GM20431 (cell line): ENCODE measurements around the gene GRIP1.
"Not testable (repeated sequence)": the region's sequence is repeated elsewhere in the genome, so short reads cannot be mapped to it uniquely, and the experiment has no call there.

Experiments
- in situ Hi-C: fragments of 300-500 bp; cut with MseI, MboI; formaldehyde crosslinking; loops from one replicate; pipeline ENCODE4 v1.15.0; 2020; ENCODE audit warnings: low sequenced_read_pairs; ENCODE audit not compliant: unreplicated experiment

The GRIP1 gene

GRCh38 chr12:66304296-66304900, 374.5 kb downstream of the GRIP1 start:
- in situ Hi-C loops, result no loop called here

- in situ Hi-C loops, result not testable (repeated sequence)
Measured at GRCh38 chr12:66303316-66303804, 375.5 kb downstream of the GRIP1 start.

- in situ Hi-C loops, result no loop called here
Measured at GRCh38 chr12:66302827-66303169, 376.1 kb downstream of the GRIP1 start.

GRCh38 chr12:66301944-66302826, 376.7 kb downstream of the GRIP1 start, which contains the start of gene HELB:
Gene HELB (plus strand): TSS chr12:66302493. CDS start chr12:66302604, 111 bp downstream.
- in situ Hi-C loops, result no loop called here

- in situ Hi-C loops, result no loop called here
Measured at GRCh38 chr12:66297923-66298322, 381.0 kb downstream of the GRIP1 start.
